Upper lobe of left lung (tissue), 4 donors: ENCODE measurements around the gene LHX3.

Source experiments
- CTCF ChIP-seq, 6 experiments: fragments of 450-650 bp in 4 of 6; fragments of 200-600 bp in 2 of 6; sonication (generic) in 2 of 6; IDR thresholded peaks; one replicate each; pipeline ENCODE4 v1.5.1; 2016 to 2019; ENCODE audit warnings: antibody characterized with exemption in 6 of 6
- POLR2A ChIP-seq, 4 donors: fragments of 450-650 bp; IDR thresholded peaks; one replicate each; pipeline ENCODE4 v1.5.1; 2016 to 2017; ENCODE audit warnings: antibody characterized with exemption in 4 of 4, mild to moderate bottlenecking in 2 of 4

DNA sequence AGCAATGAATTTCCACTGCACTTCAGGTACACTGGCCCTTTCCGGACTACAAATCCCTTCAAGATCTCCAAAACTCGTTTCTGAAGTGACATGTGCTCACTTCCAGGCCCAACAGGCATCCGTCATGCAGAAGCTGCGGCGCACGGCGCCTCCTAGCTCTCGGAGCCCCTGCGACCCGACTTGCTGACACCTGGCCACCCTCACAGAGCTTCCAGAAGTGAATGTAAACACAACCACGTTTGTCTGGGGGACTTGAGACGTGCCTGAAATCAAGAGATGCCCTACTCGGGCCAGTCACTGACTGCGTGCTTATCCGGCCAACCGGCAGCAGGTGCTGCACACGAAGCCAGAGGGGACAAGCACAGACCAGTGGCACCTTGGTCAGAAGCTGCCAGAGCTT, 4.9 kb upstream of the LHX3 start:
- TF ChIP-seq CTCF (IDR thresholded peaks at IDR 0.05) (no peak), POLR2A (IDR thresholded peaks at IDR 0.05) (no peak)
